Breast epithelium (tissue), 3 donors: ENCODE measurements around the gene NUDT6.

Source experiments
- POLR2A ChIP-seq: fragments of 450-650 bp; IDR thresholded peaks from one replicate; pipeline ENCODE4 v1.6.1; 2016; ENCODE audit warnings: antibody characterized with exemption, mild to moderate bottlenecking, moderate library complexity
- POLR2AphosphoS5 ChIP-seq, 3 donors: sonication (generic); formaldehyde crosslinking; IDR thresholded peaks; one replicate each; pipeline ENCODE4 v1.6.1; 2017; ENCODE audit warnings: antibody characterized with exemption in 3 of 3
- TF ChIP-seq, protein P1 (sequence below), 3 donors: fragments of 450-650 bp; IDR thresholded peaks; one replicate each; pipeline ENCODE4 v1.5.1; 2016 to 2017; ENCODE audit warnings: antibody characterized with exemption in 3 of 3, mild to moderate bottlenecking in 3 of 3, moderate library complexity in 3 of 3

DNA sequence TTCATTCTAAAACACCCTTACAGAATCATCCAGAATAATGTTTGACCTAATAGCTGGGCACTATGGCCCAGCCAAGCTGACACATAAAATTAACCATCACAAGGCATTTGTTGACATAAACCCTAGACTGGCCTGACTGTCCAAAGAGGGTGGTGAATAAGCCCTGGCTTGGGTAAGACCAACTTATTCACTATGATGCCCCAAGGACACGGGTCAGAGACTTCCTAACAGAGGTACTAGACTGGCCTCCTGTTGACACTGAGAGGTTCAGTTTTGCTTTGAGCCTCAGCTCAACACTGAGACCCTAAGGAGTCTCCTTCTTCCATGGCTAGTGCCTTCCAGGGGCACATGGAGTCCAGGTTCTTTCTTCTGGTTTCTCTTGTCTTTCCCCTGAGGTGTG lies 74.5 kb downstream of the NUDT6 start:
- TF ChIP-seq, protein P1, sequence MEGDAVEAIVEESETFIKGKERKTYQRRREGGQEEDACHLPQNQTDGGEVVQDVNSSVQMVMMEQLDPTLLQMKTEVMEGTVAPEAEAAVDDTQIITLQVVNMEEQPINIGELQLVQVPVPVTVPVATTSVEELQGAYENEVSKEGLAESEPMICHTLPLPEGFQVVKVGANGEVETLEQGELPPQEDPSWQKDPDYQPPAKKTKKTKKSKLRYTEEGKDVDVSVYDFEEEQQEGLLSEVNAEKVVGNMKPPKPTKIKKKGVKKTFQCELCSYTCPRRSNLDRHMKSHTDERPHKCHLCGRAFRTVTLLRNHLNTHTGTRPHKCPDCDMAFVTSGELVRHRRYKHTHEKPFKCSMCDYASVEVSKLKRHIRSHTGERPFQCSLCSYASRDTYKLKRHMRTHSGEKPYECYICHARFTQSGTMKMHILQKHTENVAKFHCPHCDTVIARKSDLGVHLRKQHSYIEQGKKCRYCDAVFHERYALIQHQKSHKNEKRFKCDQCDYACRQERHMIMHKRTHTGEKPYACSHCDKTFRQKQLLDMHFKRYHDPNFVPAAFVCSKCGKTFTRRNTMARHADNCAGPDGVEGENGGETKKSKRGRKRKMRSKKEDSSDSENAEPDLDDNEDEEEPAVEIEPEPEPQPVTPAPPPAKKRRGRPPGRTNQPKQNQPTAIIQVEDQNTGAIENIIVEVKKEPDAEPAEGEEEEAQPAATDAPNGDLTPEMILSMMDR (IDR thresholded peaks at IDR 0.05): no peak
- TF ChIP-seq POLR2A (no peak), POLR2AphosphoS5 (IDR thresholded peaks at IDR 0.05) (no peak)
